HG03460 (cell line): ENCODE results near the gene RBL1.
A peak's percentile ranks its signal among the peaks of the same experiment; 100 is the strongest.
"Not testable (repeated sequence)": the region's sequence is repeated elsewhere in the genome, so short reads cannot be mapped to it uniquely, and the experiment has no call there.

Source experiments
- ATAC-seq: cut with Tn5 transposase; IDR thresholded peaks from one replicate; pipeline ENCODE4 v1.9.1; 2021; ENCODE audit not compliant: unreplicated experiment

RBL1 gene, protein sequence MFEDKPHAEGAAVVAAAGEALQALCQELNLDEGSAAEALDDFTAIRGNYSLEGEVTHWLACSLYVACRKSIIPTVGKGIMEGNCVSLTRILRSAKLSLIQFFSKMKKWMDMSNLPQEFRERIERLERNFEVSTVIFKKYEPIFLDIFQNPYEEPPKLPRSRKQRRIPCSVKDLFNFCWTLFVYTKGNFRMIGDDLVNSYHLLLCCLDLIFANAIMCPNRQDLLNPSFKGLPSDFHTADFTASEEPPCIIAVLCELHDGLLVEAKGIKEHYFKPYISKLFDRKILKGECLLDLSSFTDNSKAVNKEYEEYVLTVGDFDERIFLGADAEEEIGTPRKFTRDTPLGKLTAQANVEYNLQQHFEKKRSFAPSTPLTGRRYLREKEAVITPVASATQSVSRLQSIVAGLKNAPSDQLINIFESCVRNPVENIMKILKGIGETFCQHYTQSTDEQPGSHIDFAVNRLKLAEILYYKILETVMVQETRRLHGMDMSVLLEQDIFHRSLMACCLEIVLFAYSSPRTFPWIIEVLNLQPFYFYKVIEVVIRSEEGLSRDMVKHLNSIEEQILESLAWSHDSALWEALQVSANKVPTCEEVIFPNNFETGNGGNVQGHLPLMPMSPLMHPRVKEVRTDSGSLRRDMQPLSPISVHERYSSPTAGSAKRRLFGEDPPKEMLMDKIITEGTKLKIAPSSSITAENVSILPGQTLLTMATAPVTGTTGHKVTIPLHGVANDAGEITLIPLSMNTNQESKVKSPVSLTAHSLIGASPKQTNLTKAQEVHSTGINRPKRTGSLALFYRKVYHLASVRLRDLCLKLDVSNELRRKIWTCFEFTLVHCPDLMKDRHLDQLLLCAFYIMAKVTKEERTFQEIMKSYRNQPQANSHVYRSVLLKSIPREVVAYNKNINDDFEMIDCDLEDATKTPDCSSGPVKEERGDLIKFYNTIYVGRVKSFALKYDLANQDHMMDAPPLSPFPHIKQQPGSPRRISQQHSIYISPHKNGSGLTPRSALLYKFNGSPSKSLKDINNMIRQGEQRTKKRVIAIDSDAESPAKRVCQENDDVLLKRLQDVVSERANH

GRCh38 chr20:37095599-37096414, at the start of gene RBL1:
TSS of gene RBL1 (minus strand) at chr20:37095997. CDS start at chr20:37095928, 69 bp downstream.
- ATAC-seq = peak; percentile 64

DNA sequence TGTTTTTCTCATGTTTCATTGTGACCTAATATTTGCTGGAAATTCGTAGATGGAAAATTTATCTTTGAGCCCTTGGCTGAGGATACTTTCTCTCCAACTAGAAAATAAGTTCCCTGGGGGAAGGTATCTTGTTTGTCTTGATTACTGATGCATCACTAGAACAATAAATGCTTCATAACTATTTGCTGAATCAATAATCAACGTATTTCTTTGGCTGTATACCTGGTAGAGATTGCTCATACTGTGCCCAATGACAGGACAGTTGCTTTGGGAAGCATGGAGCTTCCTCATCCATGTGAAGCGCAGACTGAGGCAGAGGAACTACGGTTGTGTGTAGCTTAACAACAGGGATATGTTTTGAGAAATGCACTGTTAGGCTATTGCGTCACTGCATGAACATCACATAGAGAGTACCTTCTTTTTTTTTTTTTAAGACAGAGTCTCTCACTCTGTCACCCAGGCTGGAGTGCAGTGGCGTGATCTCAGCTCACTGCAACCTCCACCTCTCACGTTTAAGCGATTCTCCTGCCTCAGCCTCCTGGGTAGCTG, 49.1 kb upstream of the RBL1 start:
- ATAC-seq = no peak

- ATAC-seq = no peak
Measured at GRCh38 chr20:37142708-37143107, 46.9 kb upstream of the RBL1 start.

DNA sequence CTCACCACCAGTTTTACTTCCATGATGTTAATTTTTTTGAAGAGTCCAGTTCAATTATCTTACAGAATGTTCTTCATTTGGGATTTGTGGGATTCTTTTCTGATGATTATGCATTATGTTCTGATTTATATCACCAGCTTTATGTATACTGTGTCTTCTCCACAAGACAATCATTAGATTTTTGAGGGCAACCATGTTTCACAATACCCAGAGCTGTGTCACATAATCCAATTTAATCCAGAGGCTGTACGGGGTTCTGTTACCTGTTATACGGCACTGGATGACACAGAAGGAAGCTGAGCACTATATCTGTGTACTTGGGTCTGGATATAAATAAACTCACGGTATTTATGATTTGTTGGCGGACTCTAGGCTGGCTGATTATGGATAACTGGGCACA, 41.8 kb upstream of the RBL1 start:
- no peak for ATAC-seq

- no peak for ATAC-seq
Measured at GRCh38 chr20:37133952-37134351, 38.2 kb upstream of the RBL1 start.

GRCh38 chr20:37131486-37131885, 35.7 kb upstream of the RBL1 start:
- no peak for ATAC-seq

- ATAC-seq = no peak
Measured at GRCh38 chr20:37128803-37129202, 33.0 kb upstream of the RBL1 start.

DNA sequence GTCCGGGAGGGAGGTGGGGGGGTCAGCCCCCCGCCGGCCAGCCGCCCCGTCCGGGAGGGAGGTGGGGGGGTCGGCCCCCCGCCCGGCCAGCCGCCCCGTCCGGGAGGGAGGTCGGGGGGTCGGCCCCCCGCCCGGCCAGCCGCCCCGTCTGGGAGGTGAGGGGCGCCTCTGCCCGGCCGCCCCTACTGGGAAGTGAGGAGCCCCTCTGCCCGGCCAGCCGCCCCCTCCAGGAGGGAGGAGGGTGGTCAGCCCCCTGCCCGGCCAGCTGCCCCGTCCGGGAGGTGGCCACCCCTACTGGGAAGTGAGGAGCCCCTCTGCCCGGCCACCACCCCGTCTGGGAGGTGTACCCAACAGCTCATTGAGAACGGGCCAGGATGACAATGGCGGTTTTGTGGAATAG, 30.5 kb upstream of the RBL1 start:
- not testable (repeated sequence) for ATAC-seq

DNA sequence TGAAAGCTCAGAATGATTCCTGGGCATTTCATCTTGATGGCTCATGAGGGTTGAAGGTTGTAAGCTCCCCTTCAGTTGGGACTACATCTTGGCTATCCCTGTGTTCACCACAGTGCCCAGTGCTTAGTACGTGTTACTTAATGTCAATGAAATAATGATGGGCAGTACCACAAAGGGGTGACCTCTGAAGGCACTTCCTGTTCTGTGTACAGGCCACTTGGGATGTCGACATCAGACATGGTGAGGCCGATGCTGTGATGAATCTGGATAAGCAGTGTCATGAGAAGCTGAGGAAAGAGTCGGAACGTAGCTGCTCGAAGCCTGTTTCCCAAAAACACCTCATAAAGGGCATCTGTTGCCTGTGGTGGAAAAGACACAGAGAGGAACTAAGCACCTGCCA, 27.6 kb upstream of the RBL1 start:
- ATAC-seq = no peak

- no peak for ATAC-seq
Measured at GRCh38 chr20:37120497-37120896, 24.7 kb upstream of the RBL1 start.

- ATAC-seq = no peak
Measured at GRCh38 chr20:37119356-37120036, 23.7 kb upstream of the RBL1 start.

- no peak for ATAC-seq
Measured at GRCh38 chr20:37114012-37114411, 18.2 kb upstream of the RBL1 start.

GRCh38 chr20:37111926-37112455, 16.2 kb upstream of the RBL1 start:
- no peak for ATAC-seq

GRCh38 chr20:37108676-37109075, 12.9 kb upstream of the RBL1 start:
- no peak for ATAC-seq

DNA sequence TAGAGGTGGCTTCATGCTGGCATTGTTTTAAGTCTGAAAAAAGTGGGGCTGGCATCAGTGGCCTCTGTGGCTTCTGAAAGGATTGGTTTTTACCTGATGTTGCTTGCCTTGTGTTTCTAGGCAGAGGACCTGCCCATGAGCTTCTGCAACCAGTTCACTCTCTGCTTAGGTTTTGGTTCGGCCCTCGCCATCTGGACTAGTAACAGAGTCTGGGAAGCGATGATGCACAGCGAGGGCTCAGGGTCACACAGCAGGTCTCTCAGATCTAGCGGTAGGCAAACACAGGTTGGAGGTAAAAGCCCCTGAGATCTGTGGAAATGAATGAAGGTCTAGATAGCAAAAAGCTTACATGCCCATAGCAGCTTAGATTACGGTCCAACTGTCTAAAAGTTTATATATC, 6.8 kb upstream of the RBL1 start:
- no peak for ATAC-seq

- no peak for ATAC-seq
Measured at GRCh38 chr20:37096415-37097041, 731 bp upstream of the RBL1 start.

- peak; percentile 11 for ATAC-seq
Measured at GRCh38 chr20:37095108-37095598, 644 bp downstream of the RBL1 start.

- no peak for ATAC-seq
Measured at GRCh38 chr20:37090407-37090806, 5.4 kb downstream of the RBL1 start.

DNA sequence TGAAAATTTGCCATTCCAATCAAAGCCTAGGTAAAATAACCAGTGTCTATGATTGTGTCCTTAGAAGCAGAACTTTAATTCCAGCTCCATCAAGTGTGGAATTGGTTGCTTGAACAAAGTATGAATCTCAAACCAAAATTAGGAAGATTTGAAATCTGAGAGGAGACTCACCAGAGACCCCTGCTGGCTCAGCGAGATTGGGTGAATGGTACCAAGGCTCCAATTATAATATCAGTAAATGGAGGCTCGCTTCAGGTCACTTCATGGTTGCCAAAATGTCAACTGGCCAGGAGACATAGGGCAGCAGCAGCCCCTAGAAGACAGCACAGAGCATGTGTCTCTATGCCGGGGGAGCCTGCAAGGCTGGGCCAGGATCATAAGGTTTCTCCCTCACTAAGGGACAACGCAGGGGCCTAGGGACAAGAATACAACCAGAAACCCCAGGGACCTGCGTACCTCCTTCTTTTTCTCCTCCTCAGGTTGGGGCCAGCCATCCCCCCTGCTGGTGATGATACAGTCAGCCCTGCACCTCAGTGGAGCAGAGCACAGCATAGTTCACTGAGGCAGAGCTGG, 14.0 kb downstream of the RBL1 start:
- ATAC-seq = no peak
